Epithelial cell of esophagus (primary cell): ENCODE results near the gene FNDC3A.

Experiments
- DNase-seq: peaks from one replicate; pipeline ENCODE4 v3.0.0; 2010; ENCODE audit warnings: low read depth
- H3K4me3 ChIP-seq: 2 replicates; pipeline ENCODE4 v1.5.1; 2011; ENCODE audit warnings: mild to moderate bottlenecking, low read length, control low read depth
- CTCF ChIP-seq: IDR thresholded peaks from 2 replicates; pipeline ENCODE4 v1.5.1; 2011; ENCODE audit warnings: low read depth, mild to moderate bottlenecking, low read length, control low read depth, inconsistent platforms; ENCODE audit not compliant: insufficient read depth; ENCODE audit errors: missing control alignments

The FNDC3A gene

GRCh38 chr13:49253310-49253709, 277.6 kb downstream of the FNDC3A start:
- no peak overlapping the region for H3K4me3 ChIP-seq
- no peak for TF ChIP-seq CTCF
- DNase-seq = no peak

GRCh38 chr13:49254007-49254406, 278.3 kb downstream of the FNDC3A start:
- no peak for TF ChIP-seq CTCF
- H3K4me3 ChIP-seq = no peak overlapping the region
- no peak for DNase-seq

- H3K4me3 ChIP-seq = no peak overlapping the region
- TF ChIP-seq CTCF = no peak
- no peak for DNase-seq
Measured at GRCh38 chr13:49256841-49257240, 281.1 kb downstream of the FNDC3A start.

- no peak overlapping the region for H3K4me3 ChIP-seq
- TF ChIP-seq CTCF = no peak
- no peak for DNase-seq
Measured at GRCh38 chr13:49258089-49258796, 282.5 kb downstream of the FNDC3A start.
